GM15510 (cell line): Measurements from ENCODE around the gene RAB37.

Experiments
- POLR2A ChIP-seq: IDR thresholded peaks from 3 replicates; pipeline ENCODE4 v1.6.1; 2011; ENCODE audit warnings: borderline replicate concordance; ENCODE audit not compliant: insufficient read length; ENCODE audit errors: extremely low read depth

Gene RAB37

DNA sequence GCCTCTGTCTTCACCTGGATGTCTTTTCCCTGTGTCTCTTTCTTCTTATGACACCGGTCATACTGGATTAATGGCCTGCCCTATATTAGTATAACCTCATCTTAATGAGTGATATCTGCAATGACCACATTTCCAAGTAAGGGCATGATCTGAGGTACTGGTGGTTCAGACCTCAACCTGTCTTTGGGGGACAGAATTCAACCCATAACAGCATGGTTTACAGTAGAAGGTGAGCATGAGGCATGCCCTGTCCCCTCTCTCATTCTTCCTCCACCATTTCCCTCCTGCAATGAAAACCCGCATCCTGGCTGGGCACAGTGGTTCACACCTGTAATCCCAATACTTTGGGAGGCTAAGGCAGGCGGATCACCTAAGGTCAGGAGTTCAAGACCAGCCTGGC is 2.8 kb upstream of the RAB37 start:
- no peak for TF ChIP-seq POLR2A

DNA sequence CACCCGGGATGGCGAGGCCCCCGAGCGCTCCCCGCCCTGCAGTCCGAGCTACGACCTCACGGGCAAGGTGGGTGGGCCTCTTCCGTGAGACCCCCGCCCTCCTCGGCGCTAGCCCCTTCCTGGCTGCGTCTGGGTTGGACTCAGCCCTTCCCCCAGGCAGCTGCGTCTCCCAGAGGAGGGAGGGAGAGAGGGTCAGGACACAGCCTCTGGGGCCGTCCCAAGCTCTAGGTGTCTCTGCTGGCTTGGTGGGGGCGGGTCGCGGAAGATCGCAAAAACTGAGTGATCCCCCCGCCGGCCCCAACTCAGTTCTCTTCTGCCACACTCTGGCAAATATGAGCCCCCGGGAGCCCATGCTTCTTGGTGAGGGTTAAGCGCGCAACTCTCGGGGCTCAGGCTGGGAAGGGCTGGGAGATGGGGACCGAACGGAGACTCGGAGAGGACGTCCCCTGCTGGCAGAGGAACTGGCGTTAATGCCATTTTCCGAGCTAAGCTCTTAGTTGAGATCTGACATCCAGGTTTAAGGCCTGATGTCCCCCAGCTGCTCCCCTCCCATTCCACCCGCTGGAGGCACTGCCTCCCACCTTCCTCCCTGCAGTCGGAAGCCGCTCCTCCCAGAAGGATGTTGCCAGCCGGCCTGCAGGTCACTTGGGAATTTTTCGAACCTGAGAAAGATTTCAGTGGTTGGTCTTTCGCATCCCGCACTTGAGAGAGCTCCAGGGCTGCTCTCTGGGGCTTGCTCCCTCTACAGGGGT is 419 bp downstream of the RAB37 start:
- TF ChIP-seq POLR2A, result no peak

DNA sequence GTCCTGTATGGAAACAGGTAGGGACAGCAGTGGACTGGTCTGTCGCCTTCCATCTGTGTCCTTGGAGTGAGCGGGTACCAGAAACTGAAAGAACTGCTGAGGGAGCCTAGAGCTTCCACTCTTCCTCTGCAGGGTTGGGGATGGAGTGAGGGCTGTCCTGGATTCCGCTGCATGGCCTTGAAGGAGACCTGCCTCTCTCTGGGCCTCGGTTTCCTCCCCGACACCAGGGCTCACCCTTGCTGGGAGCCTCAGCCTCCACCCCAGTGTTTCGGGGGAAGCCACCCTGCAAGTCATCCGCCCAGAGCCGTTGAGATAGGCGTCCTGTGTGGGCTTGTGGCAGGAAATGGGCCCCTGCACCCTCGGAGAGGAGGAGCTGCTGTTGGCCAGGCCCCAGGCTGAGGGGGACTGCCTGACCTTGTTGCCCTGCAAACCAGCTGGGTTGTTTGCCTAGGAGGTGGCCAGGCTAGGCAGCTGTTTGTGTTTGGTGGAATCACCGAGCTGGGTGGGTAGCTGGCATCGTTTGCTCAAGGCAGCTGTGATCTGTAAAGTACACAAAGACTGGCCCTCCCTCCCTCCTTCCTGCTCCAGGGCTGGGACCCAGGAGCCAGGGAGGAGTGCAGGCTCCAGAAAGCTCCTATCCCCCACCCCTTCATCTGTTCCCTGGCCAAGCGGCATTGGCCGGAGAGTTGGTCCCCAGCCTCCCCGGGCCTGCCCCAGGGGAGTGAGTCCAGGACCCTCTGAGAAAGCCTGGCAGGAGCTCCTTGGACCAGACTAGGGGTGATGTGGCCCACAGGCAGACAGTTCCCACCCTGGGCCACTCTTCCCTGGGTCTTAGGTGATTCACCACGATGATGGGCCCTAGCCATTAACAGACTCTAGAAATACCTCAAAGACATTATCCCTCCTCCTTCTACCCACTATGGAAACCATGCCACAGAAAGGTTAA is 1.3 kb downstream of the RAB37 start:
- TF ChIP-seq POLR2A, result peak; percentile 46

DNA sequence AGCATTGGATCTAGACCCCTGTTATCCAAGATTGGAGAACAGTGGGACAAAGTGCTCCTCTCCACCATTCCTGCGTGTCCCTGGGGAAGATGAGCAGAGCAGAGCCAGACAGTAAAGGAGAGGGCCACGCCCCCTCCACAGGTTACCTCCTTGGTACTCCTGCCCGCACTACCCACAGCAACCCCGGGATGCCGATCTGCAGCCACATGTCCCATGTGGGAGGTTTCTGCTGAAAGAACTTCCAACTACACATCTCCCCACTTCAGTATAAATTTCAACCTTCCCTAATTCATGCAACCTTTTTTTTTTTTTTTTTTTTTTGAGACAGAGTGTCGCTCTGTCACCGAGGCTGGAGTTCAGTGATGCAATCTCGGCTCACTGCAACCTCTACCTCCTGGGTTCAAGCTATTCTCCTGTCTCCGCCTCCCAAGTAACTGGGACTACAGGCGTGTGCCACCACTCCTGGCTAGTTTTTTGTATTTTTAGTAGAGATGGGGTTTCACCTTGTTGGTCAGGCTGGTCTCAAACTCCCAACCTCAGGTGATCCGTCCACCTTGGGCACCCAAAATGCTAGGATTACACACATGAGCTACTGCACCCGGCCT is 2.3 kb downstream of the RAB37 start:
- no peak for TF ChIP-seq POLR2A

DNA sequence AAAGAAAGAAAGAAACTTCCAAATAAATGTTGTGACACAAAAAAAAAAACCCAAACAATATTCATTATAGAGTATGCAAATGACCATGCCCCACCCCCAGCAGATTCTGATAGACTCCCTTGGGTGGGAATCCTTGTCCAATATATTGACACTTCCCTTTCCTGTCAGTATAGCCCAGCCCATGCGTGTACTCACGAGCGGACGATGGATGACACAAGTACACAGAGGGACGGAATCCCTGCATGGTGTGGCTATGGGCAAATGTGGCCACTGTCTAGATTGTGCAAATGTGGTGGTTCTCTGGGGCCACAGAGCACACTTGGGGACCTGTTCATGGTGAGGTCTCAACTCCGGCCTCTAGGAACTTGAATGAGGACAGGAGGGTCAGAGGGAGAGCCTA is 3.1 kb downstream of the RAB37 start:
- TF ChIP-seq POLR2A, result no peak

DNA sequence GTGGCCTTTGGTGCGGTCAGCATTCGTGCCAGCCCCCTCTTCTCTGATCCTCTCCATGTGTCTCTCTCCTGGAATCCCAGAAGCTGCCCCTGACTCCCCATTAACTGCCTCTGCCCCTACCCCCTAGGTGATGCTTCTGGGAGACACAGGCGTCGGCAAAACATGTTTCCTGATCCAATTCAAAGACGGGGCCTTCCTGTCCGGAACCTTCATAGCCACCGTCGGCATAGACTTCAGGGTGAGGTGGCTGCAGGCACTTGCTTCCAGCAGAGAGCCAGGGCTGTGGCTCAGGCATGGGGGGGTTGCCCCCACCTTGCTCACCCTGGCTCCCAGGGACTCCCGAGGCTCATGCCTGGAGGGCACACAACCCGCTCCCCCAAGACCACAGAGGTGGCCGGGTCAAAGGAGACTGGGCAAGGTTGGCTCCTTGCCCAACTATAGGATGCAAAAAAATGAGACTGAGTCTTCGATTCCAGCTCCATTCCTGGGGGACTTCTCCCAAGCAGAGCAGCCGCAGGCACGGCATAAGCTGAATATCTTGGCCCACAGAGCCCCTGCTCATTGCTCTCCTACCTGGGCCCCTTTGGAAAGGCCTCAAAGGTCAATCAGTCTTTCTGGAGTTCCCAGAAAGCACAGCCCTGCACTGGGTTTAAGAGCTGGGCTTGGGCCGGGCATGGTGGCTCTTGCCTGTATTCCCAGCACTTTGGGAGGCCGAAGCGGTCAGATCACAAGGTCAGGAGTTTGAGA is 3.8 kb downstream of the RAB37 start:
- TF ChIP-seq POLR2A, result no peak

DNA sequence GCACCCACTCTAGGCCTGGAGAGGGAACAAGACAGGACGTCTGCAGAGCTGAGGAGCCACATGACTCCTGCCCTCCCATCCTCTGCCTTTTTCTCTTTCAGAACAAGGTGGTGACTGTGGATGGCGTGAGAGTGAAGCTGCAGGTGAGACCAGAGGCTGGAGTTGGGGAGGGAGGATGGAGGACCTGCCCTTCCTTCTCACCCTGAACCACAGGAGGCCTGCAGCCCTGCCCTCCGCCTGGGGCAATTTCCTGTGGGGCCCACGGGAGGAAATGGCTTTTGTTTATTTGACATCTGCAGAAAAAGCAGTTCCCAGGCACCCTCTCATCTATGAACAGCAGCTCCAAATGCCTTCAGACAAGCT is 5.1 kb downstream of the RAB37 start:
- TF ChIP-seq POLR2A, result no peak

DNA sequence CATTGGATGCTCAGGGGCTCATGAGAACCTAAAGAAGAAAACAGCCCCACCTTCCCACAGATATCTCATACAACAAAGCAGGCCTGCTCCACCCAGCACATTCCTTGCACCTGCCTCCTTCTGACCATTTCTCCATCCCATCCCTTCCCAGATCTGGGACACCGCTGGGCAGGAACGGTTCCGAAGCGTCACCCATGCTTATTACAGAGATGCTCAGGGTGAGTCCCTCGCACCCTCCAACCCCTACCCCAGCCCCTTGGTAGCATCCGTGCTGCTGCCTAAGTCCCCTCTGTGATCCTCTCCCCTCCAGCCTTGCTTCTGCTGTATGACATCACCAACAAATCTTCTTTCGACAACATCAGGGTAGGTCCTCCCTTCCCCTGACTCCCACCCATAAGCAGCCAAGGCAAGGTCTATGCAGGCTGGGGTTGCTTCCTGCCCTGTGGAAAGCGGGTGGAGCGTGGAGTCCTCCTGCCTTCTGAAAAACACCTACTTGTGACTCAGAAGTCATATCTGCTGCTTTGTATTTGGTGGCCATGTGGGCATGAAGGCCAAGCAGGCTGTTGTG is 6.0 kb downstream of the RAB37 start:
- TF ChIP-seq POLR2A, result no peak

DNA sequence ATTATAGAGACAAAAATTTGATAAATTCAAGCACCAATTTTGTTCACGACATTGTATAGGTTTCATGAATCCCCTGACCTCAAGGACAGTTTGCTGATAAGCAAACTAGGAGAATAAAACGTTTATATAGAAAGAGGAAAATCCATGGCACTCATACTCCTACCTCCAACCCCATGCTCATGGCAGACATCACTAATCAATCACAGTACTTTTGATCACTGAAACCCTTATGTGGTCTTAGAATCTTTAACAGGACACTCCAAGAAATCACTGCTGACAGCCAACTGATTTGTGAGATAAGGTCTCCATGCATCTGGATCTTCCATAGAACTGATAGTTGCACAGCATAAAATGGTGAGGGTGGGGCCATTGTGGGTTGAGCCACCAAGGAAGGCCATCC is 6.7 kb downstream of the RAB37 start:
- TF ChIP-seq POLR2A, result no peak

DNA sequence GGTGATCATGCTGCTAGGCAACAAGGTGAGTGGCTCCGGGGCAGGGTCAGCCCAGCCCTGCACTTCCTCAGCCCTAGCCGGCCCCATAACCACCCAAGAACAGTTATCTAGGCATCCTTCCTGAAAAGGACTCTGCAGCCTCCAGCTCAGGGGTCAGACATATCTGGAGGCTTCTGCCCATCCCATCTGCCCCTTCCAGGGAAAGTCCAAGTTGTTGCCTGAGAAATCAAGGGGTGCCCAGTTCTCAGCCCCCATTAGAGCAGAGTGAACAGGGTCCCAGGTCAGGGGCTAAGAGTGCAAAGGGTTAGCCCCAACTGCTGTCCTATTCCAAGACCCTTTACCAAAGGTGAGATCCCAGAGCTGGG is 7.3 kb downstream of the RAB37 start:
- no peak for TF ChIP-seq POLR2A

DNA sequence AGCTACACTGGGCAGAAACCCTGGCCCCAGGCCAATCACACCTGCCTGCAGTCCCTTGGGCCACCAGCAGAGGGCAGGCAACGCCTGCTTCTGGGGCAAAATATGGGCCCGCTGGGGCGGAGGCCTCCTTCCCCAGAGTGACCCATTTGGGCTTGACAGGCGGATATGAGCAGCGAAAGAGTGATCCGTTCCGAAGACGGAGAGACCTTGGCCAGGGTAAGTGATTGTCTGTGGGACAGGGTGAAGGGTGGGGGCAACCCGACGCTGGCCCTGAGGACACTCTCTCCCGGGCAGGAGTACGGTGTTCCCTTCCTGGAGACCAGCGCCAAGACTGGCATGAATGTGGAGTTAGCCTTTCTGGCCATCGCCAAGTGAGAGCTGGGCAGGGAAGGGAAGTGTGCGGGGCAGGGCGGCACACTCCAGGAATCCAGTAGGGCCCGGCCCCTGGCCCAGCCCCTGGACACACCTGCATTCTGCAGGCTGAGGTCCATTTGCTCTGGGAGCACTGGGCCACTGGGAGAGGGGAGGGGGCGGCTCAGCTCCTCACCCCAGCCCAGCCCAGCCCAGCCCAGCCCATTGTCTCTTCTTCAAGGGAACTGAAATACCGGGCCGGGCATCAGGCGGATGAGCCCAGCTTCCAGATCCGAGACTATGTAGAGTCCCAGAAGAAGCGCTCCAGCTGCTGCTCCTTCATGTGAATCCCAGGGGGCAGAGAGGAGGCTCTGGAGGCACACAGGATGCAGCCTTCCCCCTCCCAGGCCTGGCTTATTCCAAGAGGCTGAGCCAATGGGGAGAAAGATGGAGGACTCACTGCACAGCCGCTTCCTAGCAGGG is 7.9 kb downstream of the RAB37 start:
- no peak for TF ChIP-seq POLR2A

DNA sequence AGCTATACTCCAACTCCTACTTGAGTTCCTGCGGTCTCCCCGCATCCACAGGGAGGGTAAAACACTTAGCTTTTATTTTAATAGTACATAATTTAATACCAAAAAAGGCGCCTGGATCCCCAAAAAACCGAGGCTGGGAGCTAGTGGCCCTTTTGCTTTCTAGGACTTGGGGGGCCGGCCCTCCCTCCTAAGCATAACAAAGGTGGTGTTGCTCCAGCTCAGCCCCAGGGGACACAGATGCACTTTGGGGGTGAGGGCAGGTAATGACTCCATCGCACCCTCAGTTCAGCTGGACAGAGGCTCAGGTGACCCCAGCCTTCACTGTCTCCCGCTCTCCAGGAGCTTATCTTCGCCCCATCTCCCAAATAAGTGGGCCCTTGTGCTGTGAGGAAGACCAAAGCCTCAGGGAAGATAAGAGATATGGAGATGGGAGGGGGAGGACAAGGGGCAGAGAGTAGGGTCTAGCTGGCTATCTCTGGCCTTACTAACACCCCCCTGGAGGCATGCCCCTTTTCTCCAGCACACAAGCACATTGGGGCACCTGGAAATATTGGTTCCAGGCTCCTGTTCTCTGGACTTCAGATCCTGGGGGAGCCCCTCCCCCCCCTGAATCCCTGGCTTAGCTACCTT is 8.6 kb downstream of the RAB37 start:
- TF ChIP-seq POLR2A, result no peak

DNA sequence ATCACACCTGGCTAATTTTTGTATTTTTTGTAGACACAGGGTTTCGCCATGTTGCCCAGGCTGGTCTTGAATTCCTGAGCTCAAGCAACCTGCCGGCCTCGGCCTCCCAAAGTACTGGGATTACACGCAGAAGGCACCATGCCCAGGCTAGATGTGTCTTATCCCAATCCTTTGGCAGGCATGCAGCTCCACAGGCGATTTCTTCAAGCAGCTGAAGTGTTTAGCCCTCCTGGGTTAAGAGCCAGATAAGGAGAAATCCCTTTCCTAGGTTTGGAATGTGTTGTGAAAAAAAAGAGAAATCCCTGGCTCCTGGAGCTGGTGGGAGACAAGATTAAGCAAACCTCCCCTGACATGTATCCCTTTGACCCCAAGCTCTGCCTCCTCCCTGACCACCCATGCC is 9.3 kb downstream of the RAB37 start:
- TF ChIP-seq POLR2A, result no peak

DNA sequence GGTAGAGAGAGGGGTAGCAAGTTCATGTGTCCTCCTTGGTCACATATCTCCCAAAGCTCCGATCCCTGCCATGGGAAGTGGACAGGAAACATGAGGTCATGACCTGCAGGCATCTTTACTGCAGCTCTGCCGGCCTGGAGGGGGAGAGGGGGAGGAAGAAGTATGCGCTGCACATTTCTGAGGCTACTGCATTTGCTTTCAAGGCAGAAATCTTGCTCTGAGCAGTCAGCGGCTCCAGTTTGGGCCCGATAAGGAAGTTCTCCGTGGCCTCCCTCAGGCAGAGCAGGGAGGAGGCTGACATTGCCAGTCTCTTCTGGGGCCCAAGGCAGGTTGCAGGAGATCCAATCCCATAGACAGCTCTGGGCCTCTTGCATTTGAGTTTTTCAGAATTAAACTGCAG is 9.9 kb downstream of the RAB37 start:
- TF ChIP-seq POLR2A, result no peak

DNA sequence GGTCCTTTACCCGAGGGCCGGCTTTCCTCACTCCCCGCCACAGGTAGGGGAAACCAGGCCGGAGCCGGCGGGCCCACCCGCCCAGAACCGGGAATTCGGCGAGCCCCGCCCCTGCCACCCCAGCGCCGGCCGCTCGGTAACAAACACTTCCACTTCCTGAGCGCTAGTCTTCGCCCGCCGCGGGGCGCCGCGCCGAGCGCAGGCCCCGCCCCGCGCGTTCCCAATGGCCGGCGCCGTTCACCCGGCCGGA is 11.1 kb downstream of the RAB37 start:
- no peak for TF ChIP-seq POLR2A
